HG02938 (cell line): ENCODE measurements around the gene NHLRC3.
"Not testable (repeated sequence)": the region's sequence is repeated elsewhere in the genome, so short reads cannot be mapped to it uniquely, and the experiment has no call there.

Experiments used
- ATAC-seq: cut with Tn5 transposase; IDR thresholded peaks from one replicate; pipeline ENCODE4 v1.9.1; 2021; ENCODE audit warnings: mild to moderate bottlenecking, moderate library complexity; ENCODE audit not compliant: unreplicated experiment

The NHLRC3 gene, protein sequence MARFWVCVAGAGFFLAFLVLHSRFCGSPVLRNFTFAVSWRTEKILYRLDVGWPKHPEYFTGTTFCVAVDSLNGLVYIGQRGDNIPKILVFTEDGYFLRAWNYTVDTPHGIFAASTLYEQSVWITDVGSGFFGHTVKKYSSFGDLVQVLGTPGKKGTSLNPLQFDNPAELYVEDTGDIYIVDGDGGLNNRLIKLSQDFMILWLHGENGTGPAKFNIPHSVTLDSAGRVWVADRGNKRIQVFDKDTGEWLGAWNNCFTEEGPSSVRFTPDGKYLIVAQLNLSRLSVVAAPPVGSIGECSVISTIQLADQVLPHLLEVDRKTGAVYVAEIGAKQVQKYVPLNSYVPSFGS

DNA sequence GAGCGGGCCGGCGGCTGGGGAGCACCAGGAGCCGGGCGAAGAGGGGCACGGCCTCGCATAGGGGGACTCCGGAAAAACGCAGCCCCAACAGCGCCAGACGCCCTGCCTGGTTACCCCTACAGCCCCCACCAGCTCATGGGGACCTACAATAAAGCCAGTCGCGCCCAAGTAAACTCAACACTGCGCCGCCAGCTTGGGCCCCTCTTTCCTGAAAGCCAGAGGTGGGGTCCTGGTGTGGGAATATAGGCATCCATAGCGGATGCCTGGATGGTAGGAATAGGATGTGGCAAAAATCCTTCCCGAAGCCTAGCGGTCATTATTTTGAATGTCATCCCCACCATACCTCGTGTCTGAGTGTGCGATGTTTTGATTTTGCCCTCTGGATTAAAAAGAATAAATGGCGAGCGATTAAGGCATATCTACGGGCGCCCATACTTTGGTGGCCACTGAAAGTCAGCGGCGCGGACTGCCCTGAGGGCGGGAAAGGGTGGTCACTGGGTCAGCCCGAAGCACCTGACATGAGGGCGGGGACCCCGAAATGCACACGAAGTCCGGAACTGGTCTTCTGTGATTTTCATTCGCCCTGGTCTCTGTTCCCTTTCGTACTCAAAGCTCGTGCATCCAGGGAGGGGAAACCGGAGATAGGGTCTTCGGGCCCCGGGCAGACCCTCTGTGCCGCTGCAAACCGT, at the start of gene NHLRC3, which contains the start of gene PROSER1:
Gene NHLRC3 (plus strand): TSS at position 577 of the 689 bp plus-strand sequence. CDS start 184 bp downstream, outside the sequence.
Gene PROSER1 (minus strand): TSS at position 210 of the 689 bp plus-strand sequence. CDS start 847 bp downstream, outside the sequence.
- peak; percentile 73 for ATAC-seq

DNA sequence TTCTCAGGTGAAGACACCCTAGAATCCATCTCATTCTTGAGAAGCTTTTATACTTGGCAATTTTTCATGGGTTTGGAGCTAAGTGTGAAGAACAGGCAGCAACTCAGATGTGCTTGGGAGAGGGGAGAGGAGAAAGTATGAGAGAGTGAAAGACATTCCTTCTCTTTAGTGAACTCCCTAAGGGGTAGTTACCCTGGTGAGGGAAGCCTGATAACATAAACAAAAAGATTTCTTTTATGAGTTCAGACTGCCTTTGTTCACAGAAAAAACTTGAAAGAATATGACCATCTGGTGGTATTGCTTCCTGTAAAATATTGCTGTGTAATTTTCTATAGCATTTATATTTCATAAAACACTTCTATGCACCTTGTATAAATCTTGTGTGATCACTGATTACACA, 47.6 kb upstream of the NHLRC3 start, which contains the start of gene STOML3:
Gene STOML3 (minus strand): TSS at position 139 of the 400 bp plus-strand sequence. CDS start 110 bp downstream, at position 29.
- ATAC-seq: no peak

DNA sequence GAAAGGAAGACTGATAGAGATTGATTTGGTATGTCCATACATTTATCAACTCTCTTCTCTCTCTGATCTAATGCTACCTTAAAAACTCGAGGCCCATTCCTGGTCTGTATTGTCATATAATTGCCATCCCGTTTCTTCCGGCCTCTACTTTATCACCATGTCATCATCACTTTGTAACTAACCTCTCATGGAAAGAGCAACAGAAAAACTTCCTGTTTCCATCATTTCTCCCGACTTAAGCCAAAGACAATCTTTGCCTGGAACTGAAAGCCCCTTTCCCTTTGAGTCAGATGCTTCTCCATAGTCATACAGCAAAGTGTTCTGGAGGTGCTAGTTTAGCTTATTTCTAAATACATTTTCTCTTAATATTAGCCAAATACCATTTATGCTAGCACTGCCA, 44.9 kb upstream of the NHLRC3 start:
- no peak for ATAC-seq

DNA sequence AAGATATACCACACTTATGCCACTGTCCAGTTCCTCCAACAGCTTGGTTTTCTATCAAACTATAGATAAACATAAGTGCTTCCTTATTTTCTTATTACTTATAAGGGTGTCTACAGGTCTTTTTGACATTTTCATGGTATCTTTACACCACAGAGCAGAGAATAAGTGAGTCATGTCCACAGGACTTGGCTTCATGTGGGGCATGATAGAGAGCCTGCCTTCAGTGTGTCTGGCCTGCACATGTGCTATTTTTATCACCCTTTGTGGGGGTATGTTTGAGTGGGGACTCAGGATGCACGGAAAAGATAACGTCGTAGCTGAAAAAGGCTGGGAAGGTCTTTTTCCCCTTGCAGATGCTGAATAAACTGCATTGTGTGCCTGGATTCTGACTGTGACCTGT, 39.5 kb upstream of the NHLRC3 start:
- ATAC-seq: no peak

DNA sequence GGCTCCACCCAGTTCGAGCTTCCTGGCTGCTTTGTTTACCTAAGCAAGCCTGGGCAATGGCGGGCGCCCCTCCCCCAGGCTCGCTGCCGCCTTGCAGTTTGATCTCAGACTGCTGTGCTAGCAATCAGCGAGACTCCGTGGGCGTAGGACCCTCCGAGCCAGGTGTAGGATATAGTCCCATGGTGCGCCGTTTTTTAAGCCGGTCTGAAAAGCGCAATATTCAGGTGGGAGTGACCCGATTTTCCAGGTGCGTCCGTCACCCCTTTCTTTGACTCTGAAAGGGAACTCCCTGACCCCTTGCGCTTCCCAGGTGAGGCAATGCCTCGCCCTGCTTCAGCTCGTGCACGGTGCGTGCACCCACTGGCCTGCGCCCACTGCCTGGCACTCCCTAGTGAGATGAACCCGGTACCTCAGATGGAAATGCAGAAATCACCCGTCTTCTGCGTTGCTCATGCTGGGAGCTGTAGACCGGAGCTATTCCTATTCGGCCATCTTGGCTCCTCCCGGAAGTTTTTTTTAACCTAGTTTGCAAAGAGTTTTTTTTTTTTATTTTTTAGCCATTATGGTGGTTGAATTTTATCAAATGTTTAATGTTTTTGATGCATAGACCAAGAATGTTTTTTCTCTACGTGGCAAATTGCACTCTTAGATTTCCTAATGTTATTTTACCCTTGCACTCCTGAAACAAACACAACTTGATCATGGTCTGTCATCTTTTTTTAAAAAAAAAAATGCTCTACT, 31.7 kb upstream of the NHLRC3 start:
- ATAC-seq: not testable (repeated sequence)

DNA sequence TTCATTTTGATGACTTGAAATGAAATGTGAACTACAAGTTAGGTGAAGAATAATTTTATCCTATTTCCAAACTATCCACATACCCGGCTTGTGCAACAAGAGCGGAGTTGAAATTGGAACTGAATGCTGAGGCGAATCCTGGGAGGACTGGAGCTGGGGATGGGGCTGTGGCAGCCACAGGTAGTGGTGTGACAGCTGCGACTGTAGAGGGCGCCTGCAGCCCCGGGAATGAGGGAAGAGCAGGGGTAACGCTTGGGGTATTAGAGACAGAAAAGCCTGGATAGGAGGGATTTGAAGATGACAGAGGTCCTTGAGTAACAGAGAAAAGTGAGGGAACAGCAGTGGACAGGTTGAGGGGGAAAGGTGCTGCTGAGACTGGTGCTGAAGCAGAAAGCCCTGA, 25.6 kb upstream of the NHLRC3 start:
- ATAC-seq: no peak

DNA sequence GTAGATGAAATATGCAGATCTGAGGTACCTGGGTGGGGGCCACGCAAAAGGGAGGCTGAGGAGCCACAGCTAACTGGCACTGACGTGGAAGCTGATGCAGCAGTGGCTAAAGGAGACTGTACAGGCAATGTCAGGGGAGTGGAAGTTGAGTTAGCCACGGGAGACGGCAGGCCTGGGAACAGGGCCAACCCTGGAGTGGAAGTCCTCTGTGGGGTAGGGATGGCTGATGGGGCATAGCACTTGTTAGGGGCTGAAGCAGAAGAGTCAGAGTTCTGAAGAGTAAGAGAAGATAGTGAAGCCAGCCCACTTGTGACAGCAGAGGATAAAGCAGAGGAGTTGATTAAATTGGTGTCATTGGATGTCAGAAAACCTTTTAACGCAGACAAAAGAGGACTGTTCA, 24.8 kb upstream of the NHLRC3 start:
- ATAC-seq: no peak

DNA sequence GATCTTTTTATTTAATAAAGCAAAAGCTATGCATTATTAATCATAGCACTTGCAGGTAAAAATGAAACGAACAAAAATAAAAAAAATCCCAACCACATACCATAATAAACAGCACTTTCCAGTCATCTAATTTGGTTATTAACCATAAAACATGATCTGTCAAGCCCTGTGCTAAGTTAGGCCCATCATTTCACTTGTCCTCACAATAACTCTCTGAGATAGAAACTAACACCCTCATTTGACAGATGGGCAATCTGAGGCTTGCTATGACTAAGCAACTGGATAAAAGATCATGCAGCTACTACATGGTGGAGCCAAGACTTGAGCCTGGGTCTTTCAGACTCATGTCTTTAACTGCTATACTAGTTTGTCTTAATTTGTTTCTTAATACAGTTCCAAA, 22.2 kb upstream of the NHLRC3 start:
- ATAC-seq: peak; percentile 91

DNA sequence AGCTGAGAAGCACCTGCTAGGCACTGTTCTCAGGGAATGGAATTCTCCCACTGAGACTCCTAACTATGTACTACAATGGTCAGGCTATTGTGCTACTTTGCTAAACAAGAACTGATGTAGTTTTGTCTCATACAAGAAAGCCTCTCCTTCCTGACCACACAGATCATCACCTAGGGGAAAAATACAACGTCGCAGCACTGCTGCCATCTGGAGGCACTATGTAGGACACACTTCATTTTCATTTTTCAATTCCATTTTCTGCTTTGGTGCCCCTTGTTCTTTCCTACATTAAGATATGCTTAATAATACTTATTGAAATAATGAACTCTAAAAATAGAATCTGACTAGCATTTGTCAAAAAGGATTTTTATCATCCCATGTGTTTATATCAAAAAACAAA, 21.5 kb upstream of the NHLRC3 start:
- ATAC-seq: peak; percentile 71

DNA sequence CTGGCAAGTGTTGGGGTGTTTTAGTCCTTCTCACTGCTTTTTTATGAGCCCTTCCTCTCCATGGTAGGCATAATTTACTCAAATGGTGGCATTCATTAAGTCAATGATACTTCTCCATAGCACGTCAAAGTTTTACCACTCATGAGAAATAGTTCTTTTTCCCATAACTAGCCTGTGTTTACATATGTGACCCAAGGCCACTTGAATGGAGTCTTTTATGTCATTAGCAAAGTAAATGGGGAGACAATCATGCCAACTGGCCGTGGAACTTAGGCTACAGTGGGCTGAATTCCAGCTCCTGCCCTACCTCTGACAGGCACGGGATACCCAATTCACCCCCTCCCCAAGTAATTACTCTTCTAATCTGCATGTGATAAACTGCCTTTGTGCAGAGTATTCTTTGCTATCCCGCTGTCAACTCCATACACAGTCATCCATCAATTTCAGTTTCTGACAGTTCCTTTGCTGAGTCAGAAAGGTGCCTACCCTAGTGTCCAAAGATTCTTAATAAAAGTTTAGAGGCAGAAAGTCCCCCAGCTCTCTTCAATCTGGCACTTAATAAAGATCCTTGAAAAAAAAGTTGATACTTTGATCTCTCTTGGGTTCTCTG, 17.3 kb upstream of the NHLRC3 start:
- no peak for ATAC-seq

DNA sequence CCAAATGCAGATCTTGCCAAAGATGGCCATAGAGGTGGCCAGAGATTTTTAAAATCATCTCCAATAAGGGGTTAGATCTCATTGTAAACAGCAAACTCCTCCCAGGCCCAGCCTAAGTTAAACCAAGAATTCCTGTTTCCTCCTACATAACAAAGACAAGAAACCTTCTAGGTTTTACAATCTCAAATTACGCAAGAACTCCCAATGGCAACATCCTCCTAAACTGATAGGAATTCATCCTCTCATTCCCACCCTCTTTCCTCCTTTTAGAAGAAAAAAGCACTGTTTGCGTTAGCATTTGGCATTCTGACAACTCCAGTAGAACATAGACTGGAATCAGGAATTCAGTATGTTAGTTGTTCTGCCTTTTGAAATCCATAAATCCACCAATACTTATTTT, 14.9 kb upstream of the NHLRC3 start:
- ATAC-seq: no peak

DNA sequence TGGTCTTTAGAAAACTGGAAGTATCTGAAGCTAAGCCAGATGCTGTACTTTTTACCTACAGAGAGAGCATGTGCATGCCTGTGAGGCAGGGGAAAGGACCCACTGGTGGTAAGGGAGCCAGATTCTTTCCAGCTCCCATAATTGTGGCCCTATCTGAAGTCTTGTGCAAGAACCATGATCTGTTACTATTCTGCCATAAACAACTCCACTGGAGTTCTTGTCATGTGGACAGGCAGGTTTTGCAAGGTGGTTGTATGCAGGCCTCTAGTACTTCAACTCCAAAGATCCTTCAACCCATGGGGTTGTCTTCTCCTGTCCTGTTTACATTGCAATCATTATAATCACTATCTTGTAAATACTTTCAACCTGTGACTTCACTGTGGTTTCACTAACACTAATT, 14.5 kb upstream of the NHLRC3 start:
- ATAC-seq: no peak

DNA sequence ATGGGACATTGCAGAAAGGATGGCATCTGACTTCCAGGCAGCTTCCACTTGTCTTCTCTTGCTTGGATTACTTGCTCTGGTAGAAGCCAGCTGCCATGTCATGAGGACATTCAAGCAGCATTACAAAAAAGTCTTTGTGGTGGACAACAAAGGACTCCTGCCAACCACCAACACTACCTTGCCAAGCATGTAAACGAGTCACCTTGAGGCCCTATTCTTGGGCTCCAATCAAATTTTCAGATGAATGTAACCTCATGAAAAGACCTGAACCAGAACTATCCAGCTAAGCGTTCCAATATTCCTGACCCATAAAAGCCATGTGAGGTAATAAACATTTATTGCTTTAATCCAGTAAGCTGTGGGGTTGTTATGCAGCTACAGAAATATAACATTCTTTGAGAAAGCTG, 12.8 kb upstream of the NHLRC3 start:
- no peak for ATAC-seq

DNA sequence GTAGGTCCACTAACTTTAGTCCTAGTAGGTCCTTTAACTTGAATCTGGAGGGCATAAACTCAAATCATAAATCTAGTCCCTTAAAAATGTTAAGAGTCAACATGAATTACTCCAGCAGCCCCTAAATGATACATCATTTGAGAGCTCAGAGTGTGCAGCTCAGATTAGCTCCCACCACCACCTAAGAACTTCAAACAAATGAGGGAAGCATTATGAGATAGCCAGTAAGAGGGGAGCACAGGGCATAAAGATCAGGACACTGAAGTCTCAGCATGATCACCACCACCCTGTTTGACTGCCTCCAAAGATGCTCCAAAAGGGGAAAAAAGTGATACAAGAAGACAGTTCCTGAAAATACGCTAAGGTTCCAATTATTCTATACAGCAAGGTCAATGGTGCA, 6.1 kb upstream of the NHLRC3 start:
- no peak for ATAC-seq

DNA sequence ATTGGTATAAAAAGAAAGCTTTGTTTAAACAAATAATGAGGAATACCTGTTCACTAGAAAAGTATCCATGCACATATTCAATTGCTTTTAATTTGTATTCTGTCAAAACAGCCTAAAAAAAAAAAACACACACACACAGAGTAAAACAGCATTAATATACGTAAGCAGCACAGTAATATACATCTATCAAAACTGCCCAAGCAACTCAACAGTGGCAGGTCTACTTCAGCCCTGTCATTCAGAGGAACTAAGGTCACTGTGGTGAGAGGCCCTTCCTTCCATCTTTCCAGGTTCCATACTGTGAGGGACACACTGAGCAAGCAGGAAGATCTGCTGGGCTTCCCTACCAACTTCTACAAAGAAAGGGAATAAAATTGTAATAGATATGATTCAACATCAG, 4.2 kb upstream of the NHLRC3 start:
- no peak for ATAC-seq

DNA sequence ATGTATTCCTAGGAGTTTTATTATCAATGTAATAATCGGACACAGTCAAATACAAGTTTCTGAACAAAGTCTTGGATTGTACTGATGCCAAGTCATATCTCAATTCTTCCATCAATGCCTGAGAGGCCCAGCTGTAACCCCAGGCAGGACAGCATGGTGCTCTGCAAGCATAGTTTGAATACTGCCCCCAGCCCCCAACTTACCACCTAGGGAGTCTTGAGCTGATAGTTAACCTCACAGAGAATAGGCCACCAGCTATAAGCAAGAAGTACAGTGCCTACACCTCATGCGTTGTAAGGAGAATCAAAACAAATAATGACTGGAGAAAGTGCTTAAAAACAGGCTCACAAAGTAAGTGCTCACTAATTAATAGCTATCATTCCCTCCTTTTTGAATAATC, 3.1 kb upstream of the NHLRC3 start:
- ATAC-seq: no peak

DNA sequence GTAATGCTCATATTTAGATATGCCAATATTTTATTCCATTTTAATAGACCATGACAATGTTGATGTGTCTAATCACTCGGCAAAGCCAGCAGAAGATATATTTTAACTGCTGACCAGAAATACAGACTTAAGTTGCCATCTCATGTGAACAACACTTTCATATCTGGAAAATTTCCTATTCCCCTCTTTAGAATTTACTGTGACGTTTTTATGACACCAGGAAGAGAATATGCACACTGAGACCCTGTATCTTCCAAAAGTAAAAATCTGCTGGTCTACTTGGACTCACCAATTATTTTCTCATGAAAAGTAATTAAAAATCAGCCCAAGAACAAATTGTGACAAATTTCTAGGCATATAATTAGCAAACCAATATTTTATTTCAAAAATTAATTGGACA, 2.5 kb upstream of the NHLRC3 start:
- ATAC-seq: no peak

DNA sequence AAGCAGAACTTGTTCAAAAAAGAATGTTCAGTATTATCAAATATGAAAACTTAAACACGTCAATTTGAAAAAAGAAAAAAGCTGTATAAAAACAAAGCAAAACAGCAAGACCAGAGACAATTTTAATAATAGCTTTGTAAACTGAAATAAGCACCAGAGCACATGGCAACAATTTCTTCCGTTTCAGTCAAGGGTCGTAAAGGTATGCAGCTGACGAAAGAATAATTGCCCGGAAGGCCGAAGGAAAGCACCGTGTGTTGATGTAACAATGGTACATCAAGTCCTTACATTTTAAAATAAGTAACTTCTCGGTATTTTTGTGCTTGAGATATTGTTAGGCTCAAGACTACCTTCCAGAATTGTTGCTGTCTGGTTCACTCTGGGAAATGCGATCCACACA, 2.0 kb upstream of the NHLRC3 start:
- no peak for ATAC-seq

DNA sequence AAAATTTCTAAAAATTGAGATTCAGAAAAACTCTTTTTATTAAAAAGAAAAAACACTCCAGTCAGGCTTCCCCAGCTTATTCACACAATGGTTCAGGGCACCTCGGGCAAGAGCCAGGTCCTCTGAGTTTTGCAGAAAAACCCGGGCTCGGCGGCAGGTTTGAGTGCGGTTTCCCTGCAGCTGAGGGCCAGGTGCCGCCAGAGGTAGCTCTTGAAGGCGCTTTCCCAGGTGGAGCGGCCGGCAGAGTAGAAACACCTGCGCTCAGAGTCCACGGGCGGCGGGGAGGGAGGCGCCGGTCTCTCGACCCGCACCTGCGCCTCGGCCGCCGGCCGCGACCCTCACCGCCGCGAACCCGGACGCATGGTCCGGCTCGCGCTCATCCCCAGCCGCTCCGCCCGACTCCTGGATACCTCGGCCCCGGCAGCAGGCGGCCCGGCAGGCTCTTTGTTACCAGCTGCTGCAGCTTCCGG, 811 bp upstream of the NHLRC3 start:
- ATAC-seq: peak; percentile 12

DNA sequence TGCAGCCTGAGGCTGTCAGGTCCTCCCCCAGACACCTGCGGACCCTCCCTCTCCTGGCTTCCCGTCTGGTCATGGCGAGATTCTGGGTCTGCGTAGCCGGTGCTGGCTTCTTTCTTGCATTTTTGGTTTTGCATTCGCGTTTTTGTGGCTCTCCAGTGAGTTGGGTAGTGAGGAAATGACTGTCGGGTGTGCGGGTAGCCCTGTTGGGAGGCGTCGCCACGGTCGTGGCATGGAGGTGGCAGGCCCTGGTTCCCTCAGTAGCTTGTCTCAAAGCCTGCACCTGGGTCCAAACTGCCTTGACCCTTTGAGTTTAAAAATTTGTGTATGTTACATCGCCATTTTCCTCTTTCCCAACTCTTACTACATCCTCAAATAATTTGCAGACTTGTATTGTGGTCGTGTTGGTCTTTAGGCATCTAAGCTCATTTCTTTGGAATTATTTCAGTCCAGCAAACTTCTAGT, 344 bp downstream of the NHLRC3 start:
- ATAC-seq: peak; percentile 28

DNA sequence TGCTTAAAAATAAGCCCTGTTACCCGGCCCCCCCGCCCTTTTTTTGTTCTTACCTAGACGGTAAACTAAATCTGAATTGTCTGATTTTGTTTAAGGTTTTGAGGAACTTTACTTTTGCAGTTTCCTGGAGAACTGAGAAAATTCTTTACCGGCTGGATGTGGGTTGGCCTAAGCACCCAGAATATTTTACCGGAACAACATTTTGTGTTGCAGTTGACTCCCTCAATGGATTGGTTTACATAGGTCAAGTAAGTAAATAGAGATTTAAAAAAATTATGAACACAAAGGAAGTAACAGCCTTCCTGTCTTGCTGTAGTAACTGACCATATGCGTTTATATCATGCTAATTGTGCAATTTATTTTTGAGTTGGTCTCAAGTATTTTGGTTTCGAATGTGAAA, 785 bp downstream of the NHLRC3 start:
- no peak for ATAC-seq
